Prostate gland (tissue), 2 donors: ENCODE data around the gene DDX31.

Source experiments
- POLR2A ChIP-seq: fragments of 450-650 bp; IDR thresholded peaks from one replicate; pipeline ENCODE4 v1.6.1; 2016; ENCODE audit warnings: antibody characterized with exemption, mild to moderate bottlenecking
- POLR2AphosphoS5 ChIP-seq: sonication (generic); formaldehyde crosslinking; IDR thresholded peaks from one replicate; pipeline ENCODE4 v1.6.1; 2017; ENCODE audit warnings: antibody characterized with exemption
- TF ChIP-seq, protein P1 (sequence below), 4 experiments: fragments of 200-600 bp in 2 of 4; fragments of 450-650 bp in 2 of 4; sonication (generic) in 2 of 4; IDR thresholded peaks; 1 replicate in 3 of 4; 2 replicates in 1 of 4; pipeline ENCODE4 v1.5.1; 2016 to 2019; ENCODE audit warnings: antibody characterized with exemption in 4 of 4, mild to moderate bottlenecking in 2 of 4, moderate library complexity in 2 of 4

DNA sequence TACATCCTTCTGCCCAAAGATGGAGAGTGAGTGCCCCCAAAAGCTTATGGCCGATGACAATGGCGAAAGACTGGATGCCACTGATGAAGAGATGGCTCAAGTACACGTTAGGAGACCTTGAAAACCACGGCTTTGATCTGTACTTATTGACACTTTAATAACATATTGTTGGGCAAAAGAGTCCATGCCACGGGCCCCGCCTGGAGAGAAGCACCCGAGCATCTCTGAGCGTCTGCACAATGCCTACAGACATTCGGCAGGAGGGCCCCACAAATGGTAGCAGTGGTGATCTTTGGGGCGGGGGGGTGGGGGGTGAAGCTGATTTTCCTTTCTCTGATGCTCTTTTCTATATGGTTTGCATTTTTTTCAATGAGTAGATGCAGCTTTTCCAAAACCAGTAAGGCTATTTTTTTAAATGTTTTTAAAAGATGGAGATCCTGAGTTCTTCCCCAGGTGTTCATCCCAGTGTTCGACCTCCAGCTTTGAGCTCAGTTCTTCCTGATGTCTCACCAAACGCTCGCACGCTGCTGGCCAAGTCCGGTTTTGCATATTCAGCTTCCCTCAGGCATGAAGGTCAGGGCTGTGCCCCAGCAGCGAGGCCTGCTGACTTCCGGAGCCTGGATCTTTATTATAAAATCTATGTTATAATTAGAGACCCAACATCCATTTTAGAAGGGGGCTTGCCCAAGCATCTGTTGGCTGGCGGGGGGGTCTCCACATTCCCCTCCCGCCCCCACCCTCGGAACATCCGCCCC, 121.6 kb downstream of the DDX31 start:
- TF ChIP-seq, protein P1, sequence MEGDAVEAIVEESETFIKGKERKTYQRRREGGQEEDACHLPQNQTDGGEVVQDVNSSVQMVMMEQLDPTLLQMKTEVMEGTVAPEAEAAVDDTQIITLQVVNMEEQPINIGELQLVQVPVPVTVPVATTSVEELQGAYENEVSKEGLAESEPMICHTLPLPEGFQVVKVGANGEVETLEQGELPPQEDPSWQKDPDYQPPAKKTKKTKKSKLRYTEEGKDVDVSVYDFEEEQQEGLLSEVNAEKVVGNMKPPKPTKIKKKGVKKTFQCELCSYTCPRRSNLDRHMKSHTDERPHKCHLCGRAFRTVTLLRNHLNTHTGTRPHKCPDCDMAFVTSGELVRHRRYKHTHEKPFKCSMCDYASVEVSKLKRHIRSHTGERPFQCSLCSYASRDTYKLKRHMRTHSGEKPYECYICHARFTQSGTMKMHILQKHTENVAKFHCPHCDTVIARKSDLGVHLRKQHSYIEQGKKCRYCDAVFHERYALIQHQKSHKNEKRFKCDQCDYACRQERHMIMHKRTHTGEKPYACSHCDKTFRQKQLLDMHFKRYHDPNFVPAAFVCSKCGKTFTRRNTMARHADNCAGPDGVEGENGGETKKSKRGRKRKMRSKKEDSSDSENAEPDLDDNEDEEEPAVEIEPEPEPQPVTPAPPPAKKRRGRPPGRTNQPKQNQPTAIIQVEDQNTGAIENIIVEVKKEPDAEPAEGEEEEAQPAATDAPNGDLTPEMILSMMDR (IDR thresholded peaks at IDR 0.05), result no peak
- TF ChIP-seq POLR2A (no peak), POLR2AphosphoS5 (no peak)
